Loucy (cell line): ENCODE measurements around the gene PHKB.
"Not testable (repeated sequence)": the region's sequence is repeated elsewhere in the genome, so short reads cannot be mapped to it uniquely, and the experiment has no call there.

ENCODE experiments used
- H2AFZ ChIP-seq: fragments of 200-600 bp; sonication (generic); 2 replicates; pipeline ENCODE4 v1.6.0; 2016; ENCODE audit warnings: antibody characterized with exemption, mild to moderate bottlenecking, low read length, moderate library complexity
- H3F3A ChIP-seq: fragments of 200-600 bp; 2 replicates; pipeline ENCODE4 v1.6.0; 2016; ENCODE audit warnings: antibody characterized with exemption, low read depth, mild to moderate bottlenecking
- H3K27me3 ChIP-seq: fragments of 200-600 bp; sonication (generic); 2 replicates; pipeline ENCODE4 v1.6.1; 2014; ENCODE audit warnings: low read length, mild to moderate bottlenecking; ENCODE audit not compliant: insufficient read depth, poor library complexity, severe bottlenecking
- H3K36me3 ChIP-seq: fragments of 200-600 bp; sonication (generic); 2 replicates; pipeline ENCODE4 v1.6.1; 2016; ENCODE audit warnings: low read length; ENCODE audit not compliant: insufficient read depth
- H3K4me1 ChIP-seq: fragments of 200-600 bp; sonication (generic); 2 replicates; pipeline ENCODE4 v1.5.1; 2014; ENCODE audit warnings: low read length, mild to moderate bottlenecking; ENCODE audit not compliant: insufficient read depth, poor library complexity, severe bottlenecking
- H3K4me2 ChIP-seq: fragments of 200-600 bp; sonication (generic); 2 replicates; pipeline ENCODE4 v1.6.0; 2014; ENCODE audit warnings: antibody characterized with exemption, low read length, low read depth, mild to moderate bottlenecking; ENCODE audit not compliant: poor library complexity, severe bottlenecking
- H3K4me3 ChIP-seq: fragments of 200-600 bp; sonication (generic); 2 replicates; pipeline ENCODE4 v1.5.1; 2014; ENCODE audit warnings: low read length, mild to moderate bottlenecking, mixed read lengths; ENCODE audit not compliant: poor library complexity, severe bottlenecking
- H3K79me2 ChIP-seq: fragments of 200-600 bp; sonication (generic); 2 replicates; pipeline ENCODE4 v1.6.1; 2014; ENCODE audit warnings: low read length; ENCODE audit not compliant: insufficient read depth
- H3K9ac ChIP-seq: fragments of 200-600 bp; sonication (generic); 2 replicates; pipeline ENCODE4 v1.6.0; 2014; ENCODE audit warnings: mild to moderate bottlenecking, low read depth, low read length, moderate library complexity; ENCODE audit not compliant: poor library complexity, severe bottlenecking
- H3K9me2 ChIP-seq: fragments of 200-600 bp; sonication (generic); replicated peaks from 2 replicates; pipeline ENCODE4 v1.6.1; 2016; ENCODE audit warnings: low read depth, low read length, mixed read lengths
- H3K9me3 ChIP-seq: fragments of 200-600 bp; sonication (generic); 2 replicates; pipeline ENCODE4 v1.6.1; 2014; ENCODE audit warnings: mild to moderate bottlenecking, antibody characterized with exemption, low read length, low read depth; ENCODE audit not compliant: insufficient read depth
- H4K20me1 ChIP-seq: fragments of 200-600 bp; sonication (generic); 2 replicates; pipeline ENCODE4 v1.6.0; 2014; ENCODE audit warnings: antibody characterized with exemption, low read length, mild to moderate bottlenecking; ENCODE audit not compliant: insufficient read depth, poor library complexity, severe bottlenecking
- EZH2phosphoT487 ChIP-seq: fragments of 200-600 bp; IDR thresholded peaks from 2 replicates; pipeline ENCODE4 v1.6.1; 2018; ENCODE audit warnings: antibody characterized with exemption, mild to moderate bottlenecking, moderate library complexity, borderline replicate concordance
- TF ChIP-seq, protein P1 (sequence below): fragments of 200-600 bp; sonication (generic); conservative IDR thresholded peaks from 2 replicates; pipeline ENCODE4 v1.5.1; 2014; ENCODE audit warnings: mild to moderate bottlenecking, antibody characterized with exemption, low read length

The PHKB gene

DNA sequence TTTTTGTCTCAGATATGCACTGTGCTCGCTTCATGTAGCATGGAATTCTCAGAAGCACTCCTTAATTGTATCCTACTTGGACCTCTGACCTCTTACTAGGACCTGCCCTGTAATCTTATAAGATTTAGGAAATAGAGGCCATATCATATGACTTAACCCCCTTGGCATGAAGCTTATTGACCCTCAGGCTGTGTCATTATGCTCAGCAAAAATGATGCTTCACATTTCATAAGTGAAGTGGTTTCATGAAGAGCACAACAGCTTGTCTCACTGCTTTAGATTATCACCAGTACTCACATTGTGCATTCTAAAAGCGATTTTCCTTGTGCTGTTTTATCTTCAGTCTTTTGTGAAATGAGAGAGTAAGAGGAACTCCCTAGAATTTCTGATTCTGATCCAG is 6.4 kb downstream of the PHKB start:
- peaks cover 55% of the 10 kb centered on the region for H3K4me1 ChIP-seq

DNA sequence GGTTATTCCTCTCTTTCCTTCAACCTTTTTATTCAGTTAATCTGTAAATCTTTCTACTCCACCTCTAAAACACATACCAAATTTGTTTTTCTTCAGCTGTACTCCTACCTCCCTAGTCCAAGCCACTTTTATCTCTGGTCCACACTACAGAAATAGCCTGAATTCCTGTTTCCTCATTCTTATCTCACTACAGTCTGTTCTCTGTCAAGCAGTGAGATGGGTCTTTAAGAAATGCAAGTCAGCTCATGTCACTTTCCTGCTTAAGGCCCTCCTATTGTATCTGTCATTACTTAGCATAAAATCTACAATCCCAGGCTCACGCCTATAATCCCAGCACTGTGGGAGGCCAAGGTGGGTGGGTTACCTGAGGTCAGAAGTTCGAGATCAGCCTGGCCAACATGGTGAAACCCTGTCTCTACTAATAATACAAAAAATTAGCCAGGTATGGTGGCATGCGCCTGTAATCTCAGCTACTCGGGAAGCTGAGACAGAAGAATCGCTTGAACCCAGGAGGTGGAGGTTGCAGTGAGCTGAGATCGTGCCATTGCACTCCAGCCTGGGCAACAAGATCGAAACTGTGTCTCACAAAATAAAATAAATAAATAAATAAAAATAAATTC is 7.0 kb downstream of the PHKB start:
- H3K36me3 ChIP-seq, H3K9ac ChIP-seq, H2AFZ ChIP-seq, H3K9me2 ChIP-seq, H3K27me3 ChIP-seq, H3F3A ChIP-seq, H3K9me3 ChIP-seq, H3K4me3 ChIP-seq: not testable (repeated sequence)
- Histone ChIP-seq H3K4me2 (peak overlapping the region; percentile 79), H3K4me1 (peaks cover 48% of the 10 kb centered on the region), H3K79me2 (peaks cover 66% of the 10 kb centered on the region), H4K20me1 (peaks cover 19% of the 10 kb centered on the region)

More for the DNA sequence above, 6.4 kb downstream of the PHKB start:
- Histone ChIP-seq H4K20me1 (peaks cover 19% of the 10 kb centered on the region), H3K36me3 (no peaks in the 10 kb centered on the region), H3F3A (no peaks in the 10 kb centered on the region), H3K79me2 (peaks cover 72% of the 10 kb centered on the region), H3K9me3 (no peaks in the 10 kb centered on the region), H2AFZ (no peak overlapping the region), H3K4me3 (no peak overlapping the region), H3K9ac (no peak overlapping the region), H3K9me2 (no peaks in the 10 kb centered on the region), H3K4me2 (peak overlapping the region; percentile 79), H3K27me3 (no peaks in the 10 kb centered on the region)
- TF ChIP-seq, protein P1, sequence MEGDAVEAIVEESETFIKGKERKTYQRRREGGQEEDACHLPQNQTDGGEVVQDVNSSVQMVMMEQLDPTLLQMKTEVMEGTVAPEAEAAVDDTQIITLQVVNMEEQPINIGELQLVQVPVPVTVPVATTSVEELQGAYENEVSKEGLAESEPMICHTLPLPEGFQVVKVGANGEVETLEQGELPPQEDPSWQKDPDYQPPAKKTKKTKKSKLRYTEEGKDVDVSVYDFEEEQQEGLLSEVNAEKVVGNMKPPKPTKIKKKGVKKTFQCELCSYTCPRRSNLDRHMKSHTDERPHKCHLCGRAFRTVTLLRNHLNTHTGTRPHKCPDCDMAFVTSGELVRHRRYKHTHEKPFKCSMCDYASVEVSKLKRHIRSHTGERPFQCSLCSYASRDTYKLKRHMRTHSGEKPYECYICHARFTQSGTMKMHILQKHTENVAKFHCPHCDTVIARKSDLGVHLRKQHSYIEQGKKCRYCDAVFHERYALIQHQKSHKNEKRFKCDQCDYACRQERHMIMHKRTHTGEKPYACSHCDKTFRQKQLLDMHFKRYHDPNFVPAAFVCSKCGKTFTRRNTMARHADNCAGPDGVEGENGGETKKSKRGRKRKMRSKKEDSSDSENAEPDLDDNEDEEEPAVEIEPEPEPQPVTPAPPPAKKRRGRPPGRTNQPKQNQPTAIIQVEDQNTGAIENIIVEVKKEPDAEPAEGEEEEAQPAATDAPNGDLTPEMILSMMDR, result no peak
- no peak for TF ChIP-seq EZH2phosphoT487

DNA sequence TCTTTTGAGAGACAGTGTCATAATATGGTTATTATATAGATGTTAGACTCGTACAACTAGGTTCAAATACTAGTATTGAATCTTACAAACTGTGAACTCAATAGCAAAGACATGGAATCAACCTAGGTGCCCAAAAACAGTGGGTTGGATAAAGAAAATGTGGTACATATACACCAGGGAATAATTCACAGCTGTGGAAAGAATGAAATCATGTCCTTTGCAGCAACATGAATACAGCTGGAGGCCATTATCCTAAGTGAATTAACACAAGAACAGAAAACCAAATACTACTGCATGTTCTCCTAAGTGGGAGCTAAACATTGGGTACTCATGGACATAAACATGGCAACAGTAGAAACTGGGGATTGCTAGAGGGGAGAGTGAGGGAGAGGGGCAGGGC is 8.1 kb downstream of the PHKB start:
- H3F3A ChIP-seq, result no peaks in the 10 kb centered on the region
- no peak overlapping the region for H3K9ac ChIP-seq
- H2AFZ ChIP-seq, result no peak overlapping the region
- no peak overlapping the region for H3K4me2 ChIP-seq
- peaks cover 19% of the 10 kb centered on the region for H4K20me1 ChIP-seq
- no peaks in the 10 kb centered on the region for H3K36me3 ChIP-seq
- TF ChIP-seq, protein P1, result no peak
- TF ChIP-seq EZH2phosphoT487, result no peak
- H3K79me2 ChIP-seq, result peaks cover 55% of the 10 kb centered on the region
- H3K9me2 ChIP-seq, result no peaks in the 10 kb centered on the region
- H3K4me1 ChIP-seq, result peaks cover 39% of the 10 kb centered on the region
- no peak overlapping the region for H3K4me3 ChIP-seq
- H3K27me3 ChIP-seq, result no peaks in the 10 kb centered on the region
- H3K9me3 ChIP-seq, result no peaks in the 10 kb centered on the region

DNA sequence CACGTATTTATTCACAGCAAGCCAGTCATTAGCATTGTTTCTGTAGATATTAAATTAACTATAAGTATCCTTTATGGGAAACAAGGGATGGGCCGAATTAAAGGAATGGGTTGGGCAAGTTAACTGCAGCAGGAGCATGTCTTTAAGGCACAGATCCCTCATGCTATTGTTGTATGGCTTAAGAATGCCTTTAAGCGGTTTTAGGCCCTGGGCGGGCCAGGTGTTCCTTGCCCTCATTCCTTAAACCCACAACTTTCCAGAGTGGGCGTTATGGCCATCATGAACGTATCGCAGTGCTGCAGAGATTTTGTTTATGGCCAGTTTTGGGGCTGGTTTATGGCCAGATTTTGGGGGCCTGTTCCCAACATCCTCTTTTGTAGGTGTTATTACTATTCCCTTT is 9.1 kb downstream of the PHKB start:
- peaks cover 45% of the 10 kb centered on the region for H3K79me2 ChIP-seq

More for the DNA sequence above, 9.1 kb downstream of the PHKB start:
- Histone ChIP-seq H3K9ac (no peak overlapping the region), H3K4me3 (no peak overlapping the region), H3K9me2 (no peaks in the 10 kb centered on the region), H3K4me2 (no peak overlapping the region), H4K20me1 (peaks cover 19% of the 10 kb centered on the region), H3K4me1 (peaks cover 29% of the 10 kb centered on the region), H2AFZ (no peak overlapping the region), H3K36me3 (no peaks in the 10 kb centered on the region), H3F3A (no peaks in the 10 kb centered on the region), H3K27me3 (no peaks in the 10 kb centered on the region), H3K9me3 (no peaks in the 10 kb centered on the region)
- TF ChIP-seq, protein P1, result no peak
- TF ChIP-seq EZH2phosphoT487, result no peak
